ENCODE results near the gene CHRNE.
"Not testable (repeated sequence)": the region's sequence is repeated elsewhere in the genome, so short reads cannot be mapped to it uniquely, and the experiment has no call there.

The CHRNE gene

GRCh38 chr17:4887581-4887980, 15.3 kb downstream of the CHRNE start:
- no peak for DNase-seq (ENCODE audit: low read depth, low spot score)

- no peak for DNase-seq (ENCODE audit: low read depth, low spot score)
Measured at GRCh38 chr17:4886830-4887229, 16.1 kb downstream of the CHRNE start.

GRCh38 chr17:4884489-4884888, 18.4 kb downstream of the CHRNE start:
- DNase-seq (ENCODE audit: low read depth, low spot score): no peak

- DNase-seq (ENCODE audit: low read depth, low spot score): no peak
Measured at GRCh38 chr17:4881761-4882555, 20.9 kb downstream of the CHRNE start.

GRCh38 chr17:4880857-4881256, 22.0 kb downstream of the CHRNE start:
- DNase-seq (ENCODE audit: low read depth, low spot score): no peak

- DNase-seq (ENCODE audit: low read depth, low spot score): no peak
Measured at GRCh38 chr17:4879601-4880000, 23.3 kb downstream of the CHRNE start.

GRCh38 chr17:4877089-4877488, 25.8 kb downstream of the CHRNE start:
- DNase-seq (ENCODE audit: low read depth, low spot score): no peak

GRCh38 chr17:4872786-4873185, 30.1 kb downstream of the CHRNE start:
- DNase-seq (ENCODE audit: low read depth, low spot score): no peak

GRCh38 chr17:4870855-4871254, 32.0 kb downstream of the CHRNE start:
- no peak for DNase-seq (ENCODE audit: low read depth, low spot score)

- DNase-seq (ENCODE audit: low read depth, low spot score): not testable (repeated sequence)
Measured at GRCh38 chr17:4869058-4869998, 33.6 kb downstream of the CHRNE start.

GRCh38 chr17:4867535-4867934, 35.4 kb downstream of the CHRNE start:
- DNase-seq (ENCODE audit: low read depth, low spot score): not testable (repeated sequence)

GRCh38 chr17:4863321-4863720, 39.6 kb downstream of the CHRNE start:
- DNase-seq (ENCODE audit: low read depth, low spot score): no peak

- no peak for DNase-seq (ENCODE audit: low read depth, low spot score)
Measured at GRCh38 chr17:4862720-4863119, 40.2 kb downstream of the CHRNE start.

- no peak for DNase-seq (ENCODE audit: low read depth, low spot score)
Measured at GRCh38 chr17:4861052-4861451, 41.8 kb downstream of the CHRNE start.

GRCh38 chr17:4860651-4861050, 42.2 kb downstream of the CHRNE start:
- no peak for DNase-seq (ENCODE audit: low read depth, low spot score)

GRCh38 chr17:4859816-4860625, 42.9 kb downstream of the CHRNE start:
- DNase-seq (ENCODE audit: low read depth, low spot score): no peak

- no peak for DNase-seq (ENCODE audit: low read depth, low spot score)
Measured at GRCh38 chr17:4858882-4859260, 44.0 kb downstream of the CHRNE start.

- no peak for DNase-seq (ENCODE audit: low read depth, low spot score)
Measured at GRCh38 chr17:4858068-4858881, 44.6 kb downstream of the CHRNE start.

GRCh38 chr17:4857347-4857746, 45.6 kb downstream of the CHRNE start:
- DNase-seq (ENCODE audit: low read depth, low spot score): not testable (repeated sequence)

- no peak for DNase-seq (ENCODE audit: low read depth, low spot score)
Measured at GRCh38 chr17:4856937-4857314, 46.0 kb downstream of the CHRNE start.

All from brain pericyte (primary cell).